ENCODE data around the gene ZNF460.

DNA sequence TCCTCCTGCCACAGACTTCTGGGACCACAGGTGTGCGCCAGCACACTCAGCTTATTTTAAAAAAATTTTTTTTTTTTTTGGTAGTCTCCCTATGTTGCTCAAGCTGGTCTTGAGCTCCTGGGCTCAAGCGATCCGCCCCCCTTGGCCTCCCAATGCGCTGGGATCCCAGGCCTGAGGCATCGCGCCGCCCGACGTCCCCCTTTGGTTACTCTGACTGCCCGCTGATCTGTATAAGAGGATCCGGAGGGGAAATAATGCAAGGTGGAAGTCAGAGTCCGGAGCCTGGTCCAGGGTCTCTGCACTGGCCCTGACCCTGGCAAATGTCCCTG is 40.3 kb upstream of the ZNF460 start:
- no peak for TF ChIP-seq POLR2A (IDR thresholded peaks at IDR 0.05)
- TF ChIP-seq, protein P1, sequence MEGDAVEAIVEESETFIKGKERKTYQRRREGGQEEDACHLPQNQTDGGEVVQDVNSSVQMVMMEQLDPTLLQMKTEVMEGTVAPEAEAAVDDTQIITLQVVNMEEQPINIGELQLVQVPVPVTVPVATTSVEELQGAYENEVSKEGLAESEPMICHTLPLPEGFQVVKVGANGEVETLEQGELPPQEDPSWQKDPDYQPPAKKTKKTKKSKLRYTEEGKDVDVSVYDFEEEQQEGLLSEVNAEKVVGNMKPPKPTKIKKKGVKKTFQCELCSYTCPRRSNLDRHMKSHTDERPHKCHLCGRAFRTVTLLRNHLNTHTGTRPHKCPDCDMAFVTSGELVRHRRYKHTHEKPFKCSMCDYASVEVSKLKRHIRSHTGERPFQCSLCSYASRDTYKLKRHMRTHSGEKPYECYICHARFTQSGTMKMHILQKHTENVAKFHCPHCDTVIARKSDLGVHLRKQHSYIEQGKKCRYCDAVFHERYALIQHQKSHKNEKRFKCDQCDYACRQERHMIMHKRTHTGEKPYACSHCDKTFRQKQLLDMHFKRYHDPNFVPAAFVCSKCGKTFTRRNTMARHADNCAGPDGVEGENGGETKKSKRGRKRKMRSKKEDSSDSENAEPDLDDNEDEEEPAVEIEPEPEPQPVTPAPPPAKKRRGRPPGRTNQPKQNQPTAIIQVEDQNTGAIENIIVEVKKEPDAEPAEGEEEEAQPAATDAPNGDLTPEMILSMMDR (IDR thresholded peaks at IDR 0.05): no peak
